BJ (cell line): ENCODE data around the gene CD1D. TPM values are rescaled to one million over a fixed set of nuclear protein-coding genes. Genes with fewer than 3 reads are reported as not detected.
"Not testable (repeated sequence)": the region's sequence is repeated elsewhere in the genome, so short reads cannot be mapped to it uniquely, and the experiment has no call there.

ENCODE experiments used
- CTCF ChIA-PET: fragments of 350-600 bp; formaldehyde crosslinking; extraction: SDS; loops from one replicate; lab custom pipeline; 2021; ENCODE audit warnings: antibody characterized with exemption, inconsistent platforms; lab: Yijun Ruan, JAX
- POLR2A ChIA-PET: fragments of 300-600 bp; sonication (Branson Sonifier 250); formaldehyde crosslinking; extraction: SDS; loops from one replicate; lab custom pipeline; 2021; ENCODE audit warnings: antibody characterized with exemption; lab: Charles Lee
- DNase-seq: peaks from one replicate; pipeline ENCODE4 v3.0.0-alpha.2; 2011; ENCODE audit warnings: low read depth
- H3K27me3 ChIP-seq: 2 replicates; pipeline ENCODE4 v1.6.0; 2011; ENCODE audit warnings: low read length; ENCODE audit not compliant: control insufficient read depth, insufficient read depth
- H3K36me3 ChIP-seq: 2 replicates; pipeline ENCODE4 v1.5.1; 2011; ENCODE audit warnings: low read length; ENCODE audit not compliant: control insufficient read depth, insufficient read depth
- H3K4me3 ChIP-seq: 2 replicates; pipeline ENCODE4 v1.5.1; 2011; ENCODE audit warnings: low read depth, mild to moderate bottlenecking, control low read depth, low read length
- polyA plus RNA-seq: library from polyadenylated mRNA; depleted of rRNA; stranded (reverse); fragments of >200 nt; gene quantifications from 2 replicates; pipeline ENCODE4 v1.2.3, GENCODE V29; 2011
- TF ChIP-seq, protein P1 (sequence below): IDR thresholded peaks from 2 replicates; pipeline ENCODE4 v1.5.1; 2011; ENCODE audit warnings: low read depth, mild to moderate bottlenecking, control low read depth, inconsistent platforms, low read length, moderate library complexity; ENCODE audit not compliant: insufficient read depth

CD1D gene
- polyA plus RNA-seq, 1 experiment = 0.12 TPM

DNA sequence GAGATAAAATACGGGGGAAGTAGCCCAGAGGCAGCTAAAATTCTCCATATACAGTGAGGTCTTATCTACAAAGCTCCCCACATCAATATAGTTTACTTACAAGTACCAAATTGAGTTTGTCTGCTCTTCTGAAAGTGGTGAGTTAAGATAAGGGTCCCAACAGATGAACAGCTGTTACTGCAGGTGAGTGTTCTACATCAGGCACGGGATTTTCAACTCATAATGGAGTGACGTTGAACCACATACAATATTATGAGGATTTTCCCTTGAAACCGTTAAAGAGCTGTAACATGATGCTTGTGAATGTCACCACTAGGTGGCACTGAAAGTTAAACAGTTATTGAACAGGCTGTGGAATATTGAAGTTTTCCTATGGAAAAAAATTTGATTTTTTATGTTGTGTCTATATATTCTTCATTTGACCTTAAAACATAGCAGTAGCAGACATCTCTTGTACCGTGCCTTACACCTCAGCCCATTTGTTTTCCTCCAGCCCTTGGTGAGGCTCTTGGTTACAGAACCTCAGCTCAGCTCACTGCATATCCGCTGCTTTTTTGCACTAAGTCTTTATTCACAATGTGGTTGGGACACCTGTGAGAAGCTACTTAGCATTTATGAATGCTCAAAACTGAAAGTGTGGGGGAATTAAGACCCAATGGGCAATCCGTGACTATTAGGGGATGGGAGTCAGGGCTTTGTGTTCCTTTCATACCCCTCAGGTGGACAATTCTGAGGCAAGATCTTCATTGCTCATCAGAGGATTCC is 23.2 kb downstream of the CD1D start:
- ChIA-PET POLR2A (no interaction called here), CTCF (interaction anchor here (0.6 to 2.6 kb wide), 29 partner anchors 9 to 929 kb away, joined by 3 to 36 read pairs (median 4); partner anchors contain the start of gene AIM2)
- TF ChIP-seq, protein P1, sequence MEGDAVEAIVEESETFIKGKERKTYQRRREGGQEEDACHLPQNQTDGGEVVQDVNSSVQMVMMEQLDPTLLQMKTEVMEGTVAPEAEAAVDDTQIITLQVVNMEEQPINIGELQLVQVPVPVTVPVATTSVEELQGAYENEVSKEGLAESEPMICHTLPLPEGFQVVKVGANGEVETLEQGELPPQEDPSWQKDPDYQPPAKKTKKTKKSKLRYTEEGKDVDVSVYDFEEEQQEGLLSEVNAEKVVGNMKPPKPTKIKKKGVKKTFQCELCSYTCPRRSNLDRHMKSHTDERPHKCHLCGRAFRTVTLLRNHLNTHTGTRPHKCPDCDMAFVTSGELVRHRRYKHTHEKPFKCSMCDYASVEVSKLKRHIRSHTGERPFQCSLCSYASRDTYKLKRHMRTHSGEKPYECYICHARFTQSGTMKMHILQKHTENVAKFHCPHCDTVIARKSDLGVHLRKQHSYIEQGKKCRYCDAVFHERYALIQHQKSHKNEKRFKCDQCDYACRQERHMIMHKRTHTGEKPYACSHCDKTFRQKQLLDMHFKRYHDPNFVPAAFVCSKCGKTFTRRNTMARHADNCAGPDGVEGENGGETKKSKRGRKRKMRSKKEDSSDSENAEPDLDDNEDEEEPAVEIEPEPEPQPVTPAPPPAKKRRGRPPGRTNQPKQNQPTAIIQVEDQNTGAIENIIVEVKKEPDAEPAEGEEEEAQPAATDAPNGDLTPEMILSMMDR = peak; percentile 72
- no peaks in the 10 kb centered on the region for H3K27me3 ChIP-seq
- no peak for DNase-seq
- H3K36me3 ChIP-seq = no peaks in the 10 kb centered on the region
- H3K4me3 ChIP-seq = no peak overlapping the region

DNA sequence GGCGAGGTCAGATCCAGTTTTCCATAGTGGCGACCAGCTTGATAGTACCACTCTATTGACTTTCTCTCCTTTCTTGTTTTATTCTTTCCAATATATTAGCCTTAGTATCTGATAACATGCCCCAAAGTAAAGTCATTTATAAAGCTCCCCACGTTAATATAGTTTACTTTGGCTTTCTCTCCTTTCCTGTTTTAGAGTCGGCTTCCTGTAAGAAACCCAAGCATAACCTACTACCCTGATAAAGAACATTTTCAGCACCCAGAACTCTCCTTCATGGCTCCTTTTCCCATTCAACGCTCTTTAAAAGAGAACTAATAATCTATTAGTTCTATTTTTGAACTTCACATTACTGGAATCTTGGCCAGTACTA is 23.7 kb downstream of the CD1D start:
- Histone ChIP-seq H3K36me3 (no peaks in the 10 kb centered on the region), H3K4me3 (no peak overlapping the region), H3K27me3 (no peaks in the 10 kb centered on the region)
- DNase-seq = no peak
- ChIA-PET CTCF (interaction anchor here (0.6 to 2.6 kb wide), 22 partner anchors 8 to 928 kb away, joined by 3 to 36 read pairs (median 4); partner anchors contain the start of gene AIM2), POLR2A (no interaction called here)
- TF ChIP-seq, protein P1 = no peak

DNA sequence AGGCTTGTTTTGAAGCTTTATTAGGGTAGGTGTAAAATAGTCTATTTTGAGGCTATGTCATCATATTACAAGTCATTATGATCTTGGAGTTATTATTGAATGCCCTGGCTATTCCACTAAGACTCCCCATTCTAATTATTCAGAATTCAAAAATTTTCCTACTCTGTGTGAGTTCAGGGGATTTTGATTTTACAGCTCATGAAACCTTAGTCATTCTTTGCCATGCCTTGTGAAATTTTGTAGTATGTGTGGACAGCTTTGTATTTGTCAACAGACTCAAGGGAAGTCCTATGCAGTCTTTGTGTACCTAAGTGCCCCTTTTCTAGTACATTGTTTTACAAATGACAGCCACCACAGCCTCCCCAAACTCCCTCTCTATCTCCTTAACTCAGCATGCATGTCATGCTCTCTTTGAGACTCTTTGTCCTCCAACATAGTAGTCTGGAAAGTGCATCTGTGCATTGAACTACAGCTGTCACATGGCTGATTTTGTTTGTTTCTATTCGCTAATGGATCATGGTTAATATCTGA is 28.0 kb downstream of the CD1D start:
- no peaks in the 10 kb centered on the region for H3K36me3 ChIP-seq
- ChIA-PET CTCF (interaction anchor here (1.3 to 1.6 kb wide), 2 partner anchors 790 to 863 kb away, joined by 4 to 7 read pairs; no protein-coding TSS in a partner anchor), POLR2A (no interaction called here)
- no peak overlapping the region for H3K4me3 ChIP-seq
- DNase-seq = no peak
- no peaks in the 10 kb centered on the region for H3K27me3 ChIP-seq
- TF ChIP-seq, protein P1 = no peak

DNA sequence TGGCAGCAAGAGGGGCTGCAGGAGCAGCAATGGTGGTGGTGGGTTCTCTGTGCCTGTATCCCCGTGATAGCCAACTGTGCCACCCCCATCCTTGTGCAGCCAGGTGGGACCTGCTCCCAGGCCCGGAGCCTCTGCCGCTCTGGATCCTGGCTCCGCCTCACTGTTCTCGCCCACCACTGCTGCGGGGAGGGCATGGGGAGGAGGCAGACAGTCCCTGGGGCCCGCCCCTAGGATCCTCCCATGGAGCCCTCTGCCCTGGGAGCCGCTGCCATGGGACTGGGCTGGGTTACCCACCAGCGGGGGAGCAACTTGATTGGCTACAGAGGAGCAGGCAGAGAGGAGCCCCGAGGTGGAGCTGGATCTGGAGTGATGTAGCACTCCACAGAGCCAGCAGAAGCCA is 31.6 kb downstream of the CD1D start:
- ChIA-PET CTCF (interaction anchor here (2.2 kb wide), 1 partner anchor 8 kb away, joined by 11 read pairs; no protein-coding TSS in a partner anchor), POLR2A (no interaction called here)

DNA sequence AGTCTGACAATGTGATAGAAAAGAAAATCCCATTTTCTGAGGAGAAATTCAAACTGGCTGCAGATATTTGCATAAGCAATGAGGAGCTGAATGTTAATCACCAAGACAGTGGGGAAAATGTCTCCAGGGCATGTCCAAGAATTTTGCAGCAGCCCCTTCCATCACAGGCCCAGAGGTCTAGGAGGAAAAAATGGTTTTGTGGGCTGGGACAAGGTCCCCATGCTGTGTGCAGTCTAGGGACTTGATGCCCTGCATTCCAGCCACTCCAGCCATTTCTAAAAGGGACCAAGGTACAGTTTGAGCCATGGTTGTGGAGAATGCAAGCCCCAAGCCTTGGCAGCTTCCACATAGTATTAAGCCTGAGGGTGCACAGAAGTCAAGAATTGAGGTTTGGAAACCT is 42.8 kb downstream of the CD1D start:
- H3K4me3 ChIP-seq, POLR2A ChIA-PET, CTCF ChIA-PET, H3K27me3 ChIP-seq, DNase-seq, H3K36me3 ChIP-seq: not testable (repeated sequence)

More for the DNA sequence above, 31.6 kb downstream of the CD1D start:
- Histone ChIP-seq H3K4me3 (no peak overlapping the region), H3K27me3 (no peaks in the 10 kb centered on the region), H3K36me3 (no peaks in the 10 kb centered on the region)
- TF ChIP-seq, protein P1 = no peak
- no peak for DNase-seq
